ENCODE measurements around the gene VWA8. TPM values are rescaled to one million over a fixed set of nuclear protein-coding genes. Genes with fewer than 3 reads are reported as not detected.

Gene VWA8
- polyA plus RNA-seq, 1 donor (not counting 4 experiments of a cell fraction or from before 2014, with no cell fraction given) = 17.8 TPM

- no peak overlapping the region for H2AFZ ChIP-seq (ENCODE audit: control insufficient read depth, low read length)
- peak; percentile 5 for FAIRE-seq
- H3K79me2 ChIP-seq (ENCODE audit: control insufficient read depth, insufficient read depth, low read length) = no peaks in the 10 kb centered on the region
- no peak overlapping the region for H3K4me3 ChIP-seq (ENCODE audit: control insufficient read depth in 2 of 3, extremely low read depth in 1 of 3, insufficient read depth in 2 of 3, low read depth in 1 of 3, low read length in 3 of 3)
- H3K9ac ChIP-seq (ENCODE audit: control insufficient read depth, extremely low read depth, insufficient read depth, low read length) = no peak overlapping the region
- H4K20me1 ChIP-seq (ENCODE audit: control insufficient read depth, extremely low read depth, insufficient read depth, low read length) = no peaks in the 10 kb centered on the region
- H3K4me1 ChIP-seq (ENCODE audit: control insufficient read depth, extremely low read depth, insufficient read depth, low read length) = peaks cover 18% of the 10 kb centered on the region
- peaks cover 0 to 2% of the 10 kb centered on the region in 2 experiments for H3K36me3 ChIP-seq (ENCODE audit: control insufficient read depth in 2 of 2, extremely low read depth in 1 of 2, insufficient read depth in 2 of 2, low read length in 2 of 2)
- dilution Hi-C loops (cut with MboI; ENCODE audit: extremely low pct_ligation_motif_present, low sequenced_read_pairs) = no loop called here
- no peak overlapping the region for H3K4me2 ChIP-seq (ENCODE audit: control insufficient read depth, extremely low read depth, insufficient read depth, low read depth, low read length)
- no peak overlapping the region for H3K27ac ChIP-seq (ENCODE audit: control insufficient read depth, insufficient read depth, low read length)
- DNase-seq (ENCODE audit: low read depth, low spot score) = no peak
- no peaks in the 10 kb centered on the region for H3K9me3 ChIP-seq (ENCODE audit: control insufficient read depth, low read depth, low read length)
- H3K9me1 ChIP-seq (ENCODE audit: control insufficient read depth, extremely low read depth, insufficient read depth, low read length) = no peaks in the 10 kb centered on the region
- no peaks in the 10 kb centered on the region for H3K27me3 ChIP-seq (ENCODE audit: control insufficient read depth, extremely low read depth, insufficient read depth, low read length)
- no peak for TF ChIP-seq EZH2 (IDR thresholded peaks at IDR 0.05; ENCODE audit: low read length)
- TF ChIP-seq, protein P1, sequence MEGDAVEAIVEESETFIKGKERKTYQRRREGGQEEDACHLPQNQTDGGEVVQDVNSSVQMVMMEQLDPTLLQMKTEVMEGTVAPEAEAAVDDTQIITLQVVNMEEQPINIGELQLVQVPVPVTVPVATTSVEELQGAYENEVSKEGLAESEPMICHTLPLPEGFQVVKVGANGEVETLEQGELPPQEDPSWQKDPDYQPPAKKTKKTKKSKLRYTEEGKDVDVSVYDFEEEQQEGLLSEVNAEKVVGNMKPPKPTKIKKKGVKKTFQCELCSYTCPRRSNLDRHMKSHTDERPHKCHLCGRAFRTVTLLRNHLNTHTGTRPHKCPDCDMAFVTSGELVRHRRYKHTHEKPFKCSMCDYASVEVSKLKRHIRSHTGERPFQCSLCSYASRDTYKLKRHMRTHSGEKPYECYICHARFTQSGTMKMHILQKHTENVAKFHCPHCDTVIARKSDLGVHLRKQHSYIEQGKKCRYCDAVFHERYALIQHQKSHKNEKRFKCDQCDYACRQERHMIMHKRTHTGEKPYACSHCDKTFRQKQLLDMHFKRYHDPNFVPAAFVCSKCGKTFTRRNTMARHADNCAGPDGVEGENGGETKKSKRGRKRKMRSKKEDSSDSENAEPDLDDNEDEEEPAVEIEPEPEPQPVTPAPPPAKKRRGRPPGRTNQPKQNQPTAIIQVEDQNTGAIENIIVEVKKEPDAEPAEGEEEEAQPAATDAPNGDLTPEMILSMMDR (optimal IDR thresholded peaks at IDR 0.05 in 1 of 3, IDR thresholded peaks at IDR 0.05 in 1 of 3, conservative IDR thresholded peaks at IDR 0.05 in 1 of 3; ENCODE audit: extremely low read depth in 1 of 3, insufficient read depth in 2 of 3, low read length in 3 of 3) = no peak
Measured at GRCh38 chr13:41605319-41606285, 355.3 kb downstream of the VWA8 start.

- no peaks in the 10 kb centered on the region for H3K27me3 ChIP-seq (ENCODE audit: control insufficient read depth, extremely low read depth, insufficient read depth, low read length)
- H4K20me1 ChIP-seq (ENCODE audit: control insufficient read depth, extremely low read depth, insufficient read depth, low read length) = no peaks in the 10 kb centered on the region
- H3K9ac ChIP-seq (ENCODE audit: control insufficient read depth, extremely low read depth, insufficient read depth, low read length) = no peak overlapping the region
- H3K27ac ChIP-seq (ENCODE audit: control insufficient read depth, insufficient read depth, low read length) = peak overlapping the region; percentile 21
- H2AFZ ChIP-seq (ENCODE audit: control insufficient read depth, low read length) = no peak overlapping the region
- no peak overlapping the region for H3K4me3 ChIP-seq (ENCODE audit: control insufficient read depth in 2 of 3, extremely low read depth in 1 of 3, insufficient read depth in 2 of 3, low read depth in 1 of 3, low read length in 3 of 3)
- dilution Hi-C loops (cut with MboI; ENCODE audit: extremely low pct_ligation_motif_present, low sequenced_read_pairs) = no loop called here
- peaks cover 8% of the 10 kb centered on the region for H3K4me1 ChIP-seq (ENCODE audit: control insufficient read depth, extremely low read depth, insufficient read depth, low read length)
- H3K4me2 ChIP-seq (ENCODE audit: control insufficient read depth, extremely low read depth, insufficient read depth, low read depth, low read length) = no peak overlapping the region
- H3K9me3 ChIP-seq (ENCODE audit: control insufficient read depth, low read depth, low read length) = no peaks in the 10 kb centered on the region
- no peaks in the 10 kb centered on the region for H3K79me2 ChIP-seq (ENCODE audit: control insufficient read depth, insufficient read depth, low read length)
- FAIRE-seq = peak; percentile 89
- peak; percentile 73 for DNase-seq (ENCODE audit: low read depth, low spot score)
- no peaks in the 10 kb centered on the region for H3K9me1 ChIP-seq (ENCODE audit: control insufficient read depth, extremely low read depth, insufficient read depth, low read length)
- TF ChIP-seq, protein P1 (optimal IDR thresholded peaks at IDR 0.05 in 1 of 3, IDR thresholded peaks at IDR 0.05 in 1 of 3, conservative IDR thresholded peaks at IDR 0.05 in 1 of 3; ENCODE audit: extremely low read depth in 1 of 3, insufficient read depth in 2 of 3, low read length in 3 of 3) = no peak
- TF ChIP-seq EZH2 (IDR thresholded peaks at IDR 0.05; ENCODE audit: low read length) = no peak
- H3K36me3 ChIP-seq (ENCODE audit: control insufficient read depth in 2 of 2, extremely low read depth in 1 of 2, insufficient read depth in 2 of 2, low read length in 2 of 2) = peaks cover 0 to 2% of the 10 kb centered on the region in 2 experiments
Measured at GRCh38 chr13:41603917-41604316, 357.0 kb downstream of the VWA8 start.
